Kidney (tissue), 14 donors: Measurements from ENCODE around the gene NSMCE4A. TPM values are rescaled to one million over a fixed set of nuclear protein-coding genes. Genes with fewer than 3 reads are reported as not detected.
"Not testable (repeated sequence)": the region's sequence is repeated elsewhere in the genome, so short reads cannot be mapped to it uniquely, and the experiment has no call there.

ENCODE experiments used
- DNase-seq, 5 donors: peaks; one replicate each; pipeline ENCODE4 v3.0.0-alpha.2; 2013 to 2020
- FAIRE-seq: peaks from 2 replicates; lab custom pipeline; 2012; peaks lifted over from hg19 to GRCh38; lab: Jason Lieb, UNC
- H3K27ac ChIP-seq, 2 donors: one replicate each; pipeline ENCODE4 v1.7.0; 2013; ENCODE audit warnings: low read depth in 2 of 2, low read length in 2 of 2, inconsistent platforms in 1 of 2
- H3K27me3 ChIP-seq: one replicate; pipeline ENCODE4 v1.7.1; 2013; ENCODE audit warnings: low read length, inconsistent platforms; ENCODE audit not compliant: control insufficient read depth, insufficient read depth
- H3K36me3 ChIP-seq, 3 donors: one replicate each; pipeline versions ENCODE4 v1.7.0 to v1.7.1; 2013; ENCODE audit warnings: low read length in 3 of 3, control low read depth in 1 of 3, inconsistent platforms in 1 of 3; ENCODE audit not compliant: insufficient read depth in 3 of 3, control insufficient read depth in 2 of 3
- H3K4me1 ChIP-seq, 3 donors: one replicate each; pipeline versions ENCODE4 v1.7.0 to v1.7.1; 2013; ENCODE audit warnings: low read length in 3 of 3, inconsistent platforms in 1 of 3, low read depth in 1 of 3; ENCODE audit not compliant: control insufficient read depth in 2 of 3, insufficient read depth in 2 of 3
- H3K4me3 ChIP-seq, 3 donors: one replicate each; pipeline versions ENCODE4 v1.7.0 to v1.8.1; 2013; ENCODE audit warnings: low read length in 3 of 3, control low read depth in 1 of 3, inconsistent platforms in 1 of 3
- H3K9ac ChIP-seq, 3 donors: one replicate each; pipeline versions ENCODE4 v1.7.0 to v1.7.1; 2013; ENCODE audit warnings: low read length in 3 of 3, control low read depth in 1 of 3, inconsistent platforms in 1 of 3
- H3K9me3 ChIP-seq, 3 donors: one replicate each; pipeline versions ENCODE4 v1.7.0 to v1.7.1; 2013; ENCODE audit warnings: low read length in 3 of 3, control low read depth in 1 of 3, inconsistent platforms in 1 of 3; ENCODE audit not compliant: control insufficient read depth in 2 of 3, insufficient read depth in 1 of 3
- CTCF ChIP-seq: IDR thresholded peaks from 3 replicates; pipeline ENCODE4 v1.5.1; 2012; ENCODE audit warnings: mild to moderate bottlenecking, moderate library complexity, borderline replicate concordance; ENCODE audit not compliant: insufficient read depth; ENCODE audit errors: extremely low read depth
- intact Hi-C: fragments of 100-400 bp; cut with DNase I; formaldehyde crosslinking; loops from one replicate; pipeline ENCODE4 v1.11.1; 2022
- polyA plus RNA-seq: library from polyadenylated mRNA; stranded (reverse); fragments of 350-450 nt; fragmentation: Illumina TruSeq; extraction: RNeasy Lipid Tissue Mini Kit (QIAGEN cat#74804); gene quantifications from one replicate; pipeline ENCODE4 v1.2.3, GENCODE V29; 2014; ENCODE audit warnings: low read depth, low replicate concordance; ENCODE audit not compliant: insufficient read depth
- total RNA-seq: library from RNA; stranded (reverse); fragmentation: NEBNext Ultra II Directional; extraction: Animal tissue kit (Norgen Biotek cat#: 25700); gene quantifications from one replicate; pipeline ENCODE4 v1.2.1, GENCODE V29; 2021
- donor health status: control.
- donor health status: control.
- donor health status: control.
- donor health status: control.
- donor health status: control.
- donor health status: DM: yes; HTN: yes; CAD: no.
- donor health status: Normal renal cell carcinoma (clear cell type).

Gene NSMCE4A
- total and polyA plus RNA-seq, 2 donors from 2014 or later, result 36.3 to 36.4 TPM

GRCh38 chr10:121919666-121920065 lies 55.4 kb downstream of the NSMCE4A start:
- peaks cover 0 to 5% (median 4%) of the 10 kb centered on the region in 3 donors for H3K36me3 ChIP-seq
- no peaks in the 10 kb centered on the region for H3K9me3 ChIP-seq
- intact Hi-C loops, result no loop called here
- DNase-seq (no peak), FAIRE-seq (no peak)
- H3K9ac ChIP-seq, result no peak overlapping the region
- no peaks in the 10 kb centered on the region for H3K27me3 ChIP-seq
- no peak overlapping the region for H3K27ac ChIP-seq
- no peak for TF ChIP-seq CTCF
- no peaks in the 10 kb centered on the region for H3K4me1 ChIP-seq
- H3K4me3 ChIP-seq, result no peak overlapping the region

- H3K9ac ChIP-seq, H3K36me3 ChIP-seq, FAIRE-seq: not testable (repeated sequence)
Observed at GRCh38 chr10:121918800-121919199, 56.2 kb downstream of the NSMCE4A start.

GRCh38 chr10:121914661-121915060 lies 60.4 kb downstream of the NSMCE4A start:
- Histone ChIP-seq H3K4me1 (peaks cover 0 to 4% (median 0%) of the 10 kb centered on the region in 3 donors), H3K36me3 (peaks cover 0 to 8% (median 4%) of the 10 kb centered on the region in 3 donors), H3K9me3 (no peaks in the 10 kb centered on the region), H3K4me3 (no peak overlapping the region), H3K9ac (no peak overlapping the region), H3K27ac (no peak overlapping the region), H3K27me3 (no peaks in the 10 kb centered on the region)
- FAIRE-seq, result no peak
- intact Hi-C loops, result no loop called here
- no peak for DNase-seq
- no peak for TF ChIP-seq CTCF

More at GRCh38 chr10:121918800-121919199, 56.2 kb downstream of the NSMCE4A start:
- H3K4me1 ChIP-seq, intact Hi-C loops, H3K9me3 ChIP-seq, H3K27ac ChIP-seq, DNase-seq, H3K4me3 ChIP-seq, H3K27me3 ChIP-seq: not testable (repeated sequence)

- FAIRE-seq, result no peak
- Histone ChIP-seq H3K9ac (no peak overlapping the region), H3K36me3 (peaks cover 0 to 11% (median 6%) of the 10 kb centered on the region in 3 donors), H3K4me1 (peaks cover 0 to 4% (median 0%) of the 10 kb centered on the region in 3 donors), H3K27ac (no peak overlapping the region), H3K27me3 (no peaks in the 10 kb centered on the region), H3K9me3 (no peaks in the 10 kb centered on the region), H3K4me3 (no peak overlapping the region)
- TF ChIP-seq CTCF, result no peak
- intact Hi-C loops, result no loop called here
- DNase-seq, result no peak
Observed at GRCh38 chr10:121911421-121911697, 63.7 kb downstream of the NSMCE4A start.
